GM21619 (cell line): ENCODE measurements around the gene PDE4B.
"Not testable (repeated sequence)": the region's sequence is repeated elsewhere in the genome, so short reads cannot be mapped to it uniquely, and the experiment has no call there.

ENCODE experiments used
- ATAC-seq: cut with Tn5 transposase; IDR thresholded peaks from one replicate; pipeline ENCODE4 v1.9.1; 2021; ENCODE audit not compliant: unreplicated experiment

PDE4B gene

GRCh38 chr1:66300280-66300971 lies 507.7 kb downstream of the PDE4B start:
- ATAC-seq = no peak

- ATAC-seq = peak; percentile 81
Measured at GRCh38 chr1:66300972-66301451, 508.3 kb downstream of the PDE4B start.

- no peak for ATAC-seq
Measured at GRCh38 chr1:66302184-66302742, 509.6 kb downstream of the PDE4B start.

- no peak for ATAC-seq
Measured at GRCh38 chr1:66302815-66303214, 510.1 kb downstream of the PDE4B start.

- ATAC-seq = no peak
Measured at GRCh38 chr1:66303646-66304045, 511.0 kb downstream of the PDE4B start.

GRCh38 chr1:66304128-66304527 lies 511.4 kb downstream of the PDE4B start:
- ATAC-seq = no peak

GRCh38 chr1:66305927-66306326 lies 513.2 kb downstream of the PDE4B start:
- ATAC-seq = no peak

- ATAC-seq = no peak
Measured at GRCh38 chr1:66309006-66309741, 516.5 kb downstream of the PDE4B start.

GRCh38 chr1:66311092-66311491 lies 518.4 kb downstream of the PDE4B start:
- ATAC-seq = no peak

- no peak for ATAC-seq
Measured at GRCh38 chr1:66311628-66312027, 518.9 kb downstream of the PDE4B start.

GRCh38 chr1:66312271-66312990 lies 519.7 kb downstream of the PDE4B start:
- ATAC-seq = no peak

- ATAC-seq = no peak
Measured at GRCh38 chr1:66313429-66313828, 520.7 kb downstream of the PDE4B start.

- no peak for ATAC-seq
Measured at GRCh38 chr1:66315671-66316070, 523.0 kb downstream of the PDE4B start.

GRCh38 chr1:66316464-66317247 lies 524.0 kb downstream of the PDE4B start:
- no peak for ATAC-seq

- ATAC-seq = no peak
Measured at GRCh38 chr1:66317248-66317515, 524.5 kb downstream of the PDE4B start.

GRCh38 chr1:66320231-66320630 lies 527.5 kb downstream of the PDE4B start:
- no peak for ATAC-seq

- not testable (repeated sequence) for ATAC-seq
Measured at GRCh38 chr1:66322462-66322861, 529.8 kb downstream of the PDE4B start.

- no peak for ATAC-seq
Measured at GRCh38 chr1:66323958-66324625, 531.4 kb downstream of the PDE4B start.

- no peak for ATAC-seq
Measured at GRCh38 chr1:66325594-66326380, 533.1 kb downstream of the PDE4B start.

GRCh38 chr1:66326867-66327266 lies 534.2 kb downstream of the PDE4B start:
- no peak for ATAC-seq
